ENCODE results near the gene ELMO1. TPM values are rescaled to one million over a fixed set of nuclear protein-coding genes. Genes with fewer than 3 reads are reported as not detected.

ELMO1 gene
- total RNA-seq, 2 donors from 2014 or later: 66.0 to 72.2 TPM

DNA sequence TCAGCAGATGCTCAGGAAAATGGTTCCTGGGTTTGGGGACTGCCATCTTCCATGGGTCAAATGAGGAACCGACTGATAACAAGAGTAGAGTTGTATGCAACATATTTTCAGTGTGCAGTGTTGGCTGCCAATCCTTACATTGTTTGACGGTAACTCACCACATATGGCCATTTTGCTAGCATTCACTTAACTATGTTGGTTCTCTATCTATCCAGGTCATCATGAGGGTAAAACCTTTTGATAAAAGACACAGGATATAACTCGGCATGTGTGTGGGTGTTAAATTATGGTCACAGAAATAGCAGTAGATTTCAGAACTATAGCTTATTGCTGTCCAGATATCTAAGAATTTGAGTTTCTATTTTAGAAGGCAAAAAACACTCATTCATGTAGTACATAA lies 583.6 kb downstream of the ELMO1 start:
- Histone ChIP-seq H3K9me3 (no peaks in the 10 kb centered on the region), H3K4me3 (no peak overlapping the region), H3K36me3 (no peaks in the 10 kb centered on the region), H3K27ac (no peak overlapping the region), H3K27me3 (replicated peaks; ENCODE audit: insufficient read depth) (no peaks in the 10 kb centered on the region), H3K4me1 (ENCODE audit: control insufficient read depth in 1 of 2, low read depth in 2 of 2) (no peaks in the 10 kb centered on the region)
- no peak for TF ChIP-seq CTCF (IDR thresholded peaks at IDR 0.05)
- ATAC-seq (ENCODE audit: insufficient number of reproducible peaks, low FRiP score, low read depth) (no peak), DNase-seq (ENCODE audit: low spot score) (no peak)

- H3K36me3 ChIP-seq: no peaks in the 10 kb centered on the region
- no peaks in the 10 kb centered on the region for H3K9me3 ChIP-seq
- DNase-seq (ENCODE audit: low spot score): no peak
- ATAC-seq (ENCODE audit: insufficient number of reproducible peaks, low FRiP score, low read depth): no peak
- TF ChIP-seq CTCF (IDR thresholded peaks at IDR 0.05): no peak
- no peak overlapping the region for H3K4me3 ChIP-seq
- no peak overlapping the region for H3K27ac ChIP-seq
- no peaks in the 10 kb centered on the region for H3K4me1 ChIP-seq (ENCODE audit: control insufficient read depth in 1 of 2, low read depth in 2 of 2)
- no peaks in the 10 kb centered on the region for H3K27me3 ChIP-seq (replicated peaks; ENCODE audit: insufficient read depth)
These were observed 584.6 kb downstream of the ELMO1 start for GRCh38 chr7:36863901-36864701.

DNA sequence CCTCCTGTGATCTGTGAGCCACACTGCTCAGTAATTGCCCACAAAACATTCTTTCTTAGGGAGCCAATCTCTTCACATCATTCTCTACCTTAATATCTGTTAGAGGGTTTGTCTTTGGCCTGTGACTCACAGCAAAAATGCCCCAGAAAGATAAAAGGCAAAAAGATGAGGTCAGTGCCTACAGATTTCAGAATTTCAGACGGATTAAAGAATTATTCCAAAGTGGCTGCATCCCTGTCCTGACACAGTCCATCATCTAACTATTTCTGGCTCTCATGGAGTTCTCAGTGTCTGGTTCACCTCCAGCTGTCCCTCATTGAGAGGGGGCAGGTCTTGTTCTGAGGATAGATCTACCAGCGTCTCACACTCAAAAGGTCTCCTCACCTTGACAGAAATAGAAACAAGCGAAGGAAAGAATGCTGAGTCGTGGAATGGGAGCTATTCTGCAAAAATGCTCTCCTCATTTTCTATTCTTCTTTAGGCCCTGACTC lies 585.8 kb downstream of the ELMO1 start:
- H3K27me3 ChIP-seq (replicated peaks; ENCODE audit: insufficient read depth): no peaks in the 10 kb centered on the region
- DNase-seq (ENCODE audit: low spot score) (no peak), ATAC-seq (ENCODE audit: insufficient number of reproducible peaks, low FRiP score, low read depth) (no peak)
- H3K36me3 ChIP-seq: no peaks in the 10 kb centered on the region
- TF ChIP-seq CTCF (IDR thresholded peaks at IDR 0.05): no peak
- no peak overlapping the region for H3K27ac ChIP-seq
- H3K4me1 ChIP-seq (ENCODE audit: control insufficient read depth in 1 of 2, low read depth in 2 of 2): no peaks in the 10 kb centered on the region
- H3K9me3 ChIP-seq: no peaks in the 10 kb centered on the region
- no peak overlapping the region for H3K4me3 ChIP-seq

DNA sequence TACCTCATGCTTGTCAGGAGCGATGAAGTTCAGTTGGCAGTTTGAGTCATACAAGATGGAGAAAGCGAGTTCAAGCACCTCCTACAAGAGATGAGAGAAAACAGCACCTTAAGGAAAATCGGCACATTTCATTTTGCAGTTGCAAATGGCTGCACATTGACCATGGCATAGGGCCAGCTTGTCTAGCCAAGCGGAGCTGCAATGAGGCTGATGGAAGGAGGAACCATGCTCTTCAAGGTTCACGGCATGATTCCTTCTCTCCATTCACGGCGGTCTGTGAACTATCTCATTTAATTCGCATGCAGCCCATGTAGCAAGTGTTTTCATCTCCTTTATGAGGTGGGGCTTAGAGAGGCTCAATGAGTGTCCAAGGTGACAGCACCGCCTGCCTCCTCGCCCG lies 587.0 kb downstream of the ELMO1 start:
- DNase-seq (ENCODE audit: low spot score) (no peak), ATAC-seq (ENCODE audit: insufficient number of reproducible peaks, low FRiP score, low read depth) (no peak)
- Histone ChIP-seq H3K9me3 (no peaks in the 10 kb centered on the region), H3K27ac (no peak overlapping the region), H3K4me1 (ENCODE audit: control insufficient read depth in 1 of 2, low read depth in 2 of 2) (no peaks in the 10 kb centered on the region), H3K27me3 (replicated peaks; ENCODE audit: insufficient read depth) (no peaks in the 10 kb centered on the region), H3K4me3 (no peak overlapping the region), H3K36me3 (no peaks in the 10 kb centered on the region)
- TF ChIP-seq CTCF (IDR thresholded peaks at IDR 0.05): no peak

DNA sequence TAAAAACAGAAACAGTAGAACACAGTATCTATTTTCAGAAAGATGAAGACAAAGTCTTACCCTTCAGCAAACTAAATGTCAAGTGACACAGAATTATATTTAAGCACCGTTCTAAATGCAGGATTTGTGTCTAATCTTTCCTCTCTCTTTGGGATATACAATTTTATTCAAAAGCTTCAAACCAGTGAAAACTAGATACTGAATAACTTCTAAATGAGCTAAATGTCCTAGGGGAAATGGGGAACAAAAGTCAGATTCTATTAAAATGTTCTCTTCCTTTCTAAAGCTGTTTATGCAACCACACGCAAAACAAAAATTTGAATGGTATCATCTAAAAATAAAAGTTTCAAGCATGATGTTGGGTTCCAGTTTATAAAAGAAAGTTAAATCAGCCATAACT lies 588.0 kb downstream of the ELMO1 start:
- no peaks in the 10 kb centered on the region for H3K36me3 ChIP-seq
- no peak overlapping the region for H3K27ac ChIP-seq
- no peaks in the 10 kb centered on the region for H3K4me1 ChIP-seq (ENCODE audit: control insufficient read depth in 1 of 2, low read depth in 2 of 2)
- no peak for ATAC-seq (ENCODE audit: insufficient number of reproducible peaks, low FRiP score, low read depth)
- no peak overlapping the region for H3K4me3 ChIP-seq
- no peak for DNase-seq (ENCODE audit: low spot score)
- no peak for TF ChIP-seq CTCF (IDR thresholded peaks at IDR 0.05)
- no peaks in the 10 kb centered on the region for H3K27me3 ChIP-seq (replicated peaks; ENCODE audit: insufficient read depth)
- H3K9me3 ChIP-seq: no peaks in the 10 kb centered on the region

All from thoracic aorta (tissue), 2 donors.